PC-3 (cell line): Measurements from ENCODE around the gene TXN. TPM values are rescaled to one million over a fixed set of nuclear protein-coding genes. Genes with fewer than 3 reads are reported as not detected.

ENCODE experiments used
- ATAC-seq: fragments of 200-7000 bp; cut with Tn5 transposase; 2 replicates; pipeline ENCODE4 v1.9.1; 2020; ENCODE audit warnings: mild to moderate bottlenecking, moderate library complexity
- BruUV-seq: library from RNA; stranded (reverse); fragments of 400-500 nt; replicated peaks from 2 replicates; lab custom pipeline; 2021; lab: Mats Ljungman, UMichigan
- CTCF ChIA-PET: fragments of 300-600 bp; sonication (Branson Sonifier 250); formaldehyde crosslinking; loops from one replicate; lab custom pipeline; 2022; ENCODE audit warnings: antibody characterized with exemption; lab: Charles Lee
- POLR2A ChIA-PET: fragments of 300-600 bp; sonication (Branson Sonifier 250); formaldehyde crosslinking; loops from one replicate; lab custom pipeline; 2022; ENCODE audit warnings: antibody characterized with exemption; ENCODE audit not compliant: unreplicated experiment; lab: Charles Lee
- DNase-seq: peaks from one replicate; pipeline ENCODE4 v3.0.0-alpha.2; 2015
- H2AFZ ChIP-seq: fragments of 300-600 bp; sonication (generic); 2 replicates; pipeline ENCODE4 v1.6.0; 2016; ENCODE audit warnings: antibody characterized with exemption, low read length
- H3F3A ChIP-seq: fragments of 300-600 bp; sonication (generic); one replicate; pipeline ENCODE4 v1.6.0; 2017; ENCODE audit warnings: antibody characterized with exemption, low read length, control low read depth, mild to moderate bottlenecking; ENCODE audit not compliant: unreplicated experiment
- H3K27ac ChIP-seq: fragments of 300-600 bp; sonication (generic); 2 replicates; pipeline ENCODE4 v1.5.1; 2016; ENCODE audit warnings: mild to moderate bottlenecking, low read length
- H3K27me3 ChIP-seq: fragments of 300-600 bp; sonication (generic); 2 replicates; pipeline ENCODE4 v1.6.1; 2016; ENCODE audit warnings: low read length, mixed read lengths
- H3K36me3 ChIP-seq: fragments of 300-600 bp; sonication (generic); 2 replicates; pipeline ENCODE4 v1.6.1; 2016; ENCODE audit warnings: low read depth, mixed run types, low read length, mixed read lengths
- H3K4me1 ChIP-seq: fragments of 300-600 bp; sonication (generic); 2 replicates; pipeline ENCODE4 v1.5.1; 2016; ENCODE audit warnings: low read length; ENCODE audit not compliant: insufficient read depth
- H3K4me2 ChIP-seq: fragments of 300-600 bp; sonication (generic); 2 replicates; pipeline ENCODE4 v1.6.0; 2016; ENCODE audit warnings: low read length
- H3K4me3 ChIP-seq: fragments of 300-600 bp; sonication (generic); 2 replicates; pipeline ENCODE4 v1.5.1; 2016; ENCODE audit warnings: mild to moderate bottlenecking, low read length, mixed read lengths
- H3K79me2 ChIP-seq: fragments of 300-600 bp; sonication (generic); 2 replicates; pipeline ENCODE4 v1.6.1; 2017; ENCODE audit warnings: low read length, mixed read lengths
- H3K9ac ChIP-seq: fragments of 300-600 bp; sonication (generic); 2 replicates; pipeline ENCODE4 v1.6.0; 2016; ENCODE audit warnings: mild to moderate bottlenecking, low read length
- H3K9me2 ChIP-seq: fragments of 300-600 bp; sonication (generic); replicated peaks from 2 replicates; pipeline ENCODE4 v1.6.1; 2016; ENCODE audit warnings: mixed run types, low read length, mixed read lengths
- H3K9me3 ChIP-seq: fragments of 300-600 bp; sonication (generic); 2 replicates; pipeline ENCODE4 v1.6.1; 2016; ENCODE audit warnings: low read length, mixed read lengths
- H4K20me1 ChIP-seq: fragments of 300-600 bp; sonication (generic); 2 replicates; pipeline ENCODE4 v1.6.1; 2016; ENCODE audit warnings: low read length, mixed read lengths
- CTCF ChIP-seq: fragments of 300-600 bp; sonication (generic); conservative IDR thresholded peaks from 2 replicates; pipeline ENCODE4 v1.5.1; 2017; ENCODE audit warnings: antibody characterized with exemption, low read depth, mild to moderate bottlenecking, low read length
- EZH2 ChIP-seq: fragments of 300-600 bp; sonication (generic); IDR thresholded peaks from one replicate; pipeline ENCODE4 v1.6.1; 2017; ENCODE audit warnings: antibody characterized with exemption, mild to moderate bottlenecking, low read length; ENCODE audit not compliant: unreplicated experiment
- EZH2phosphoT487 ChIP-seq: fragments of 300-600 bp; sonication (generic); IDR thresholded peaks from 2 replicates; pipeline ENCODE4 v1.6.1; 2018; ENCODE audit warnings: mild to moderate bottlenecking, antibody characterized with exemption, low read length, borderline replicate concordance
- intact Hi-C: fragments of 100-400 bp; cut with micrococcal nuclease; formaldehyde crosslinking; loops from 2 replicates; pipeline ENCODE4 v1.9.0; 2023
- total RNA-seq: library from RNA; depleted of rRNA; stranded (reverse); fragments of >200 nt; gene quantifications from 2 replicates; pipeline ENCODE4 v1.2.3, GENCODE V29; 2014

The TXN gene
- total RNA-seq, 1 experiment from 2014 or later: 216 TPM

- Histone ChIP-seq H3K4me1 (peaks cover 16% of the 10 kb centered on the region; the same call in 1 of the 2 replicates), H3K27ac (no peak overlapping the region), H3K9me2 (no peaks in the 10 kb centered on the region), H3K9ac (no peak overlapping the region), H3K27me3 (no peaks in the 10 kb centered on the region), H4K20me1 (no peaks in the 10 kb centered on the region), H3K4me2 (no peak overlapping the region), H3K79me2 (peaks cover 13% of the 10 kb centered on the region), H3F3A (no peaks in the 10 kb centered on the region), H3K4me3 (no peak overlapping the region), H3K9me3 (no peaks in the 10 kb centered on the region), H2AFZ (no peak overlapping the region), H3K36me3 (no peaks in the 10 kb centered on the region)
- intact Hi-C loops: no loop called here
- no TSS peak for BruUV-seq
- ATAC-seq (no peak), DNase-seq (no peak)
- ChIA-PET CTCF (no interaction called here), POLR2A (no interaction called here)
- no peak for TF ChIP-seq EZH2phosphoT487
- TF ChIP-seq CTCF: no peak
- no peak for TF ChIP-seq EZH2
These were observed 5.3 kb upstream of the TXN start for GRCh38 chr9:110261632-110262031.

- Histone ChIP-seq H3K9ac (no peak overlapping the region), H4K20me1 (no peaks in the 10 kb centered on the region), H3K36me3 (no peaks in the 10 kb centered on the region), H3K4me3 (no peak overlapping the region), H3F3A (no peaks in the 10 kb centered on the region), H3K27me3 (no peaks in the 10 kb centered on the region), H3K9me2 (no peaks in the 10 kb centered on the region), H3K4me2 (no peak overlapping the region), H3K79me2 (peaks cover 17% of the 10 kb centered on the region), H3K9me3 (no peaks in the 10 kb centered on the region), H2AFZ (no peak overlapping the region), H3K27ac (no peak overlapping the region), H3K4me1 (peaks cover 16% of the 10 kb centered on the region; the same call in 1 of the 2 replicates)
- TF ChIP-seq EZH2: no peak
- TF ChIP-seq CTCF: no peak
- ChIA-PET POLR2A (no interaction called here), CTCF (no interaction called here)
- no TSS peak for BruUV-seq
- intact Hi-C loops: no loop called here
- DNase-seq: no peak
- ATAC-seq: no peak
These were observed 4.6 kb upstream of the TXN start for GRCh38 chr9:110260911-110261310.

GRCh38 chr9:110259566-110259965 lies 3.3 kb upstream of the TXN start:
- peaks cover 8% of the 10 kb centered on the region for H4K20me1 ChIP-seq
- H3K27me3 ChIP-seq: no peaks in the 10 kb centered on the region
- no peak overlapping the region for H2AFZ ChIP-seq
- no peaks in the 10 kb centered on the region for H3F3A ChIP-seq
- TF ChIP-seq EZH2 (no peak), CTCF (no peak), EZH2phosphoT487 (no peak)
- no peaks in the 10 kb centered on the region for H3K9me2 ChIP-seq
- H3K9me3 ChIP-seq: no peaks in the 10 kb centered on the region
- POLR2A ChIA-PET: no interaction called here
- no peak overlapping the region for H3K4me2 ChIP-seq
- peaks cover 31% of the 10 kb centered on the region for H3K79me2 ChIP-seq
- H3K27ac ChIP-seq: no peak overlapping the region
- no peak for ATAC-seq
- peaks cover 16% of the 10 kb centered on the region; the same call in 1 of the 2 replicates for H3K4me1 ChIP-seq
- no peaks in the 10 kb centered on the region for H3K36me3 ChIP-seq
- DNase-seq: no peak
- H3K9ac ChIP-seq: no peak overlapping the region
- intact Hi-C loops: no loop called here
- H3K4me3 ChIP-seq: no peak overlapping the region
- BruUV-seq: no TSS peak
- CTCF ChIA-PET: no interaction called here
